GM18861 (cell line): Measurements from ENCODE around the gene USP28.
A peak's percentile ranks its signal among the peaks of the same experiment; 100 is the strongest.

Source experiments
- ATAC-seq: cut with Tn5 transposase; IDR thresholded peaks from one replicate; pipeline ENCODE4 v1.9.1; 2021; ENCODE audit not compliant: unreplicated experiment

Gene USP28

DNA sequence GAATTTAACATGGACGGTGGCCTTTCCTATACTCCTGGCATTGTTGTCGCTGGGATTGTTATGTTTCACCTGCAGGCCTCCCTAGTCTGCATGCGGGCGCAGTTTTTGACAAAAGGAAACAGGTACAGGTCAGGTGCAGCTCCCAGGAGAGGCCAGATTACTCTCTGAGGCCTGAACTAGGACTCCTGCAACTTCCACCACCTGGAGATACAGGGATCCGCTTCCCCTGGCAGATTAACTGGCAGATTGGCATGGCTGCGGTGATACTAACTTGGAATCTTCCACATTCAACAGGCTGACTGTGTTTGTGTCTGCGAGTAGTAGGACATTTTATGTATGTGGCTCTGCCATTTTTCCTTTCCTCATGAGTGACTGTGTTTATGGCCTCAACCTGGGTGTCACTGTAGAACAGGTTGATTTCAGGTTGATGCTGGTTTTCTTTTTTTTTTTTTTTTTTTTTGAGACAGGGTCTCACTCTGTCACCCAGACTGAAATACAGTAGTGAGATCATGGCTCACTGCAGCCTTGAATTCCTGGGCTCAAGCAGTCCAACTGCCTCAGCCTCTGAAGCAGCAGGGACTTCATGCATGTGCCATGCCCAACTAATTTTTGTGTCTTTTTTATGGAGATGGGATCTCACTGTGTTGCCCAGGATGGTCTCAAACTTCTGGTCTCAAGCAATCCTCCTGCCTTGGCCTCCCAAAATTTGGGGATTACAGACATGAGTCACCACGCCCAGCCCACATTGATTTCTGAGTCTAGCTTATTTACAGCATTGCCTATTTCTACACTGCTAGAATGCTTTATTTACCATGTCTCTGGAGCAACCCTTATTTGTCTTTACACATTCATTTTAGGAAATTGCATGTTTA, 1.7 kb upstream of the USP28 start:
- ATAC-seq: no peak

DNA sequence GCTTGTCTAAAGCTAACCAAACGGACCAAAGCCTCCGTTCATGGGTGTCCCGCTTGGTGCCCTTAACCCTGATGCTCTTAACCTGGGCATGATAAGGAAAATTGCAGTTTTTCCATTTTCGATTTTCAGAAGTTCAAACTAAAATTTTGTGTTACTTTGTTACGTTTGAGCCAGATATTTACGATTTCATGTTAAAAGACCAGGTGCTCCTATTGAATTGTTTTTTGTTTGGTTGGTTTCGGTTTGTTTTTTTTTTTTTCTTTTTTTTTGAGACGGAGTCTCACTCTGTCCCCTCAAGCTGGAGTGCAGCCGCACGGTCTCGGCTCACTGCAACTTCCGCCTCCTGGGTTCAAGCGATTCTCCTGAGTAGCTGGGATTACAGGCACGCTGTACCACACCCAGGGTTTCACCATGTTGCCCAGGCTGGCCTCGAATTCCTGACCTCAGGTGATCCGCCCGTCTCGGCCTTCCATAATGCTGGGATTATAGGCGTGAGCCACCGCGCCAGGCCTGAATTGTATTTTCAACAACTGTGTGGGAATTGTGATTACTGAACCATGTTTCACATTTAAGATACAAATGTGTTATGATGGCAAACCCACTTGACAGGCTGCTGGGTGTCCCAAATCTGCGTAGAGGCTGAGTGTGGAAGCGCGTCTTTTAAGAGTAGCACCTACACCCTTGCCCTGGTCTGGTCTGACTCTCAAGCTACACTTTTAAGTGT, 864 bp upstream of the USP28 start:
- ATAC-seq: no peak

DNA sequence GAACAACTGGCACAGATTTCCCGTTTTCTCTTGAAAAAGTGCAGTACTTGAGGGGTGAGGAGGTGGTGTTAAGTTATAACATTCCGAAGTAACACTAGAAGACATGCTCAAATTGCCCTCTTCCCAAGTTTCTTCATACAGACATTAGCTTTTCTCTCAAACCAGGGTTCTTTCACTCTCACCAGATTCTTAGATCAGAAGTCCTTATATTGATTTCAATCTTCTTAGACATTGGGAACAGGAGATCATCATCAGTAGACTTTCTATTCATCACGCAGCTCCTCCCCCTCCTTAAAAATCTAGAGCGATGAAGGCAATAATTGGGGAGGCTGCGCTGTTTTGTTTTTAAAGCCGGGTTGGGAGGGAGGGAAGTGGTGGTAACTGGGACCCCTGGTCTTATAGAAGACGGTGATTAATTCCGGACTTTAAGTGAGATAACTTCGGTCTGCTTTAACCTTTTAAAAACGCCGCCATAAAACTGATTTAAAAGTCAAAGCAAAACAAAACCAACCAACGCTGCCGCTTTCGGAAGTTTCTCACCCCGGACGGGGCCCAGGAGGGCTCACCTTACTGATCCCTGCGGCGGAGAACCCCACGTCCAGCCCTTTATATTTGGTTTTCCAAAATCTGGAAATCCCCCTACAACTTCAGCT, 665 bp downstream of the USP28 start:
- ATAC-seq: peak; percentile 22

DNA sequence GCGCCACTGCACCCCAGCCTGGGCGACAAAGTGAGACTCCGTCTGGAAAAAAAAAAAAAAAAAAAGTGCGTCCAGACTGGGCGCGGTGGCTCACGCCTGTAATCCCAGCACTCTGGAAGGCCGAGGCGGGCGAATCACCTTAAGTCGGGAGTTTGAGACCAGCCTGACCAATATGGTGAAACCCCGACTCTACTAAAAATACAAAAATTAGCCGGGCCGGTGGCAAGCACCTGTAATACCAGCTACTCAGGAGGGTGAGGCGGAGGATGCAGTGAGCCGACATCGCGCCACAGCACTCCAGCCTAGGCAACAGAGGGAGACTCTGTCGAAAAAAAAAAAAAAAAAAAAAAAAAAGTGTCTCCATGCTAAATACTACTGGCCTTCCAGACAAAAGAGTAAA, 1.3 kb downstream of the USP28 start:
- ATAC-seq: no peak

DNA sequence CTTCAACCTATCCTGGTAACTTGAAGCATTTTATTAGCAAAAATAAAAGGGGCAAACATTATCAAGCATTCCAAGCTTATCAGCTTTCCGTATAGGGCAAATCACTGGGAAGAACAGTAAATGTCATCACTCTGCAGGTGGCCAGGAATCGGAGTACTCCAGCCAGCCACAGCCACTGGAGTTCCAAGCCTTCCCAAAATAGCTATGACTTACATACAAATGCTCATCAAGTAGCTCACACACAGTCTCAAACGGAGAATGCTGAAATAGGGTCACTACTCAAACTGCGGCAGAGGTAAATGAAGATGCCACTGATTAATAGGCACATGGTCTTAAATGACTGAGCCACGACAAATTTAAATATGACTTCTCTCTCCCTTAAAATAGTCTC, 2.1 kb downstream of the USP28 start:
- ATAC-seq: no peak

DNA sequence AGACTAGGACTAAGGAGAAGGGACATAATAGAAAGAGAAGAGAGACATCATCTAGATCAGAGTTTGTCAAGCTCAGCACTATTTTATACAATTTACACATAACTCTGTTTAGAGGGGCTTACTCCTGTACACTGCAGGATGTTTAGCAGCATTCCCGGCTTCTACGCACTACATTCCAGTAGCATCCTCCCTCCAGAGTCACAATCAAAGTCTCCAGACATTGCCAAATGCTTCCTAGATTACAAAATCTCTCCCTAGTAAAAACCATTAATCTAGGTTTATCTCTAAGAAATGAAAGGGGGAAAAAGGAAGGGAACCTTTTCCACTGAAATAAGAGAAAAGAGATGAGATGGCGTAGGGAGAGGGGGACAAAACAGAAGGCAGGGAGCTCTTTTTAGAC, 4.0 kb downstream of the USP28 start:
- no peak for ATAC-seq

DNA sequence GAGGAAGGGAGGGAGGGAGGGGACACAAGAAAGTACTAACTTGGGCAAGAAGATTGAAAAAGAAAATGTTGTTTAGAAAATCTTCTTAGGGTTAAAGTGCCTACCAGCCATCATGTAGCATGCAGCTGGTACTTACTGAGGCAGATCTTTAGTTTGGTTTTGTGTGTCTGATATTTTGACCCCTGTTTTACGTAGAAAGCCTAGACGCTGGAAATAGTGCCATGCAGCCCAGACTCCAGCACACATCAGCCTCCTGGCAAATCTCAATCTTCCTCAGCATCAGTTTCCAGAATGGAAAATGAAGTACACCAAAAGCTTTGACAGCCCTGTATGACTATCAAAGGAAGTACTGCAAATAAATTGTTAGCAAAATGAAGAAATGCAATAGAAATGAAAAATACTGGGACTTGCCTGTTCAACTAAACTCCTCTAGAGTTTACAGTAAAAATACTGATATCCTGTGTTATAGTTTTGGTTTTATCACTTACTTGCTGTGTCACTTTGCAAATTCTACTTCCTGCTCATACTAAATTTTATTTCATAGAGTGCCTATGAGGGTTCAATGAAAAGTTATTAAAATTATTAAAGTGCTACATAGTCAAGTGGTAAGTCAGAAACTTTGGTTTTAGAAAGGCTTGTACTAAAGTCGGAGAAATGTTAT, 7.4 kb downstream of the USP28 start:
- ATAC-seq: no peak

DNA sequence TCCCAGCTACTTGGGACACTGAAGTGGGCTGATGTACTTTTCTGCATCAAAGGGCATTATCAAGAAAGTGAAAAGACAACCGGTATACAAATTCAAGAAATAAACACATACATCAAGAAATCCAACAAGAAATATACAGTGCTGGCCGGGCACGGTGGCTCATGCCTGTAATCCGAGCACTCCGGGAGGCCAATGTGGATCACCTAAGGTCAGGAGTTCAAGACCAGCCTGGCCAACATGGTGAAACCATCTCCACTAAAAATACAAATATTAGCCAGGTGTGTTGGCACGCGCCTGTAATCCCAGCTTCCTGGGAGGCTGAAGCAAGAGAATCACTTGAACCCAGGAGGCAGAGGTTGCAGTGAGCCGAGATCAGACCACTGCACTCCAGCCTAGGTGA, 9.5 kb downstream of the USP28 start:
- ATAC-seq: no peak

DNA sequence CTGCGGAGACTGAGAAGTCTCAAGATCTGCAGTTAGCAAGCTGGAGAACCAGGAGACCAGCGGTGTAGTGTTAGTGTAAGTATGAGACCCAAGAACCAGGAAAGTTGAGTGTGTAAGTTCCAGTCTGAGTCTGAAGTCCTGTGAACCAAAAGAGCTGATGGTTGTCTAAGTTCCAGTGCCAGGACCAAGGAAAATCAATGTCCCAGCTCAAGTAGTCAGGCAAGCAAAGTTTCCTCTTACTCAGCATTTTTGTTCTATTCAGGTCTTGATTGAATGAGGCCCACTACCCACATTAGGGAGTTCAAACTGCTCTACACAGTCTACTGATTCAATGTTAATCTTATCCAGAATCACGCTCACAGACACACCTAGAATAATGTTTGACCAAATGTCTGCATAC, 11.0 kb downstream of the USP28 start:
- ATAC-seq: no peak

DNA sequence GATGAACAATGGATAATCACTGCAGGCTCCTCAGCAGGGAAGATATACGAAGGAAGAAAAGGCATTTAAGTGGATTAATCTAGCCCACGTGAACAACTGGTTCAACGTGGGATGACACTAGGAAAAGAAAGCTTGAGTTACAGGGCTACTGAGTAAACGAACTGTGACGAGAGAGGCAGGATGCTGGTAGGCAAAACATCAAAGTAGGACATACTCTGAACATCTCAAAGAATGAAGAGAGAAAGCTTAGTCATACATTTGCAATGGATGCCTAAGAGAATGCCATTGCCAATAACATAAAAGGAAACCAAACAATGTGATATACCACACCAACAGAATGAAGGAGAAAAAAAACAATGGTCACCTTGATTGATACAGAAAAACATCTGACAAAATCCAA, 12.9 kb downstream of the USP28 start:
- ATAC-seq: no peak

DNA sequence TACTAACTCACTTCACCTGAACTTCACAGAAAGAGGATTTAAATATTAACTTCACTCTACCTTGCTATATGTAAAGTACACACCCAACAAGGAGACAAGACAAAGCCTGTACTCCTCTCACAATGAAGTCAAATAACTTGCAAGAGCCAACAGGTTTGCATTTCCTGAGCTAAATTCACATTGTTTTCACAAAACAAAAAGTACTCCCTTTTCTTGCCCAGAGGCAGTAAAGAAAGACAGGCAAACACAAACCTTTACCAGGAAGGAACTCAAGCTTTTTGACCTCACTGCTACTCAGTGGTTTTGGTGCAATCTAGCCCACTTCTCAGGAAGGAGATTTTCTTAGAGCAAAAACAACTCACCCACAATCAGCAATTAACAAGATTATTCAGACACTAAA, 15.7 kb downstream of the USP28 start:
- no peak for ATAC-seq

DNA sequence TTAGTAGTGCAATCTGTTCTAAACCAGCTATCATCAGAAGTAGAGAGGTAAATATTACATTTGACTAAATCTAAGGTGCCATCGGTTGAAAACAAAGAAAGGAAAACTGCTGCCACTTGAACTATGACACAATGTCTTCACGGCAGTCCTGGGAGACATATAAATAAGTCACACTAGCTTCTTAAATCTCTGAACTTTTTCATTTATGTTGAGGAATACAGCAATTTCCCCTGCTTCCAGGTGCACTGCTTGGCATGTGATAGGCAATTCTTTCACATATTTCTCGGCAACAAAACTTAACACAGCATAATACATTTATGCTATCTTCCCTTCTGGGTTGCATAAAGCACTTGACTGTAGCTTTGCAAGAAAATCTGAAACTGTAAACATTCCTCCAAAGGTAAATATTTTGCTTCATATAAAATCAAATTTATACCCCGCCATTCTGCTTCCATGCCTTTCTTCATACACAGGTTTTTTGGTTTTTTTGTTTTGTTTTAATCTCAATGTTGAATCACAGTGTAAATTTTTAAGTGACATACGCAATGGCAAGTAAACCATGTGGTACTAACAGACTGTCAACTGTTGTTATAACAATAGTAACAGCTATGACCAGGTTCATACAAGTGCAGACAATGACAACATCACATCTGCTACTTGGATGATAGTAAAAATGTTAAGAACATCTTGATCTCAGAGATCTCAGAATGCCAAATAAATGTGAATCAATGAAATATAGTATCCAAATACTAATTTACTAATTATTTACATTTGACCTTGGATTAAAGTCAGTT, 18.2 kb downstream of the USP28 start:
- no peak for ATAC-seq

DNA sequence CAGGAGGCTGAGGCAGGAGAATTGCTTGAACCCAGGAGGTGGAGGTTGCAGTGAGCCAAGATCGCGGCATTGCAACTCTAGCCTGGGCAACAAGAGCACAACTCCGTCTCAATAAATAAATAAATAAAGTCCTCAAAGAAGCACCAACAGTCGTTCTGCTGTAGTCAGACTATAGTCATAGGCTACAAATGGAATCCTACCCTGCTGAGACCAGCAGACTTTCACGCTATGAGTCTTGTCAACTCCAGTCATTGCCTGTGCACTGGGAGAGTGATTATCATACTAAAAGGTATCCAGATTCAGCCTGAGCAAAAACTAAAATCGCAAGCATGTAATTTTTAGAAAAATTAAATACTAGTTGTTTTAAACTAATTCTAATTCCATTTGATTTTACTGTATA, 19.6 kb downstream of the USP28 start:
- ATAC-seq: no peak

DNA sequence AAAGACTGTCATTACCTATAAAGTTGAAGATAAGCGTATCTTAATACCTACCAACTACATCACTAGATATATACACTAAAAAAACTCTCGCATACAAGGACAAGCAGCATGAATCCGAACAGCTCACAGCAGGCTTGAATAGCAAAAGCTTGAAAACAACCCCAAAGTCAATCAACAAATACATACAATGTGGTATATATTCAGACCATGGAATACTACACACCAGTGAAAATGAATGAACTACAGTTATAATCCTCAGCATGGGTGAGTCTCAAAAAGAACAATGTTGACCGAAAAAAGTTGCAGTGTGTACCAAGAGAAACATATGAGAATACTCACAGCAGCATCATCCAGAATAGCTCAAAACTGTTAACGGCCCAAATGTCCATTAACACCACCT, 25.2 kb downstream of the USP28 start:
- no peak for ATAC-seq

DNA sequence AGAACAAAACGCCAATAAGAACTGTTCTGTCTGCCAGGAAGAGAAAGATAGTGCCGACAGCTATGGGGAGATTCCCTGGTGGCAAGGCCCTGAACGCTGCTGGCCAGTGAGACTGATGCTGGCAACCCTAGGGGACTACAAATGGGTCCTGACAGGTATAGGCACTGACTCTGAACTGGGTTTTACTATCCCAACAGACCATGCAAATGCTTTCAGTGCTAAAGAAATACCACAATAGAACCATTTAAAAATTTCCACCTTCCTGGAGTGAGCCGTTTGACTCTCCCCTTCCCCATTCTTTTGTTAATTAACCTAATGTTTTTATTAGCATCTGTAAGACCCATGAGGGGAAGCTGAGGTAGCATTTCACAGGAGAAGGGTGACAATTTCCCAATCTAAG, 25.7 kb downstream of the USP28 start:
- ATAC-seq: no peak

DNA sequence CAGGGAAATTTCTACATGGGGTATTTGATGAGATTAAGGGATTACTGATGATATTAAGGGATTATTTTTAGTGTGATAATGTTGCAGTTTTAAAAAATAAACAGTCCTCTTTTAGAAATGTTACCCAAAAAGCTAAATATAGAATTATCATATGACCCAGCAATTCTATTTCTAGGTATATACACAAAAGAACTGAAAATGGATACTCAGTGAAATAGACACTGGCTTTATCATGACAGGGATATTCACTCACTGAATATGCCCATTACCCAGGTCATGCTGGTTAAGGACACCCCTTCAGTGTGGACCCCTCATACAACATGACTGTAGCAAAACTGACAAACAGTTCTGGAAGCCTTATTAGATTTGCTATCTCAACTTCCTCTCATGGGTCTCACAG, 27.8 kb downstream of the USP28 start:
- no peak for ATAC-seq

DNA sequence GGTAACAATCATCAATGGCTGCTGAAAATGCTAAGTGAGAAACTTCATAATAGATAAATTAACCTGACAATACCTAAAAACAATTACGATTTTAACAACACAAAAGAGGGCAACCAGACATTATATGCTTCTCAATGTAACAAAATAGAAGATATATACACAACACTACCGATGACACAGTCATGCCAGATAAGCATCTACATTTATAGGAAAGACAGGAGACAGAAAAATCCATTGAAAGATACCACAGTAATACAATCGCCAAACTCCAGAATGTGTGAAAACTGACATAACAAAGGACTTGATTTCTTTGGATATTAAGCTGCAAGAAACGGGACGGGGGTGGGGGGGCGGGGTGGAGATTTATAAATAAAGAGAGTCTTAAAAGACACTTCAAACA, 28.3 kb downstream of the USP28 start:
- ATAC-seq: no peak

DNA sequence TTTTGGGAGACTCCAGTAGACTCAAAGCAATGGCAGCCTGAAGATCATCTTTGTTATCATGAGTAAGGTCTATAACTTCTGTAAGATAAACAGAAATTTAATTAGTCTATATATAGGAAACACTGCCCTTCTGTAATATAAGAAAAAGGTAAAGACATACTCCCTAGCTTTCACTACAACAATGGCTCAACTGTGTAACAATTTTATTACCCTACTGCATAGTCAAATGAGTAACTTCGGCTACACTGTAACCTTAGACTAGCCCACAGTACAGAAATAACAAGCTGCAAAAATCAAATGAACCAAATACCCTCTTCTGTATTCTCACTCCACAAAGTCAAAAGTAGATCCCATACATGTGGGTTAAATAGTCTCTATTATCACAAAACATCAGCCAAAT, 33.7 kb downstream of the USP28 start:
- ATAC-seq: no peak

DNA sequence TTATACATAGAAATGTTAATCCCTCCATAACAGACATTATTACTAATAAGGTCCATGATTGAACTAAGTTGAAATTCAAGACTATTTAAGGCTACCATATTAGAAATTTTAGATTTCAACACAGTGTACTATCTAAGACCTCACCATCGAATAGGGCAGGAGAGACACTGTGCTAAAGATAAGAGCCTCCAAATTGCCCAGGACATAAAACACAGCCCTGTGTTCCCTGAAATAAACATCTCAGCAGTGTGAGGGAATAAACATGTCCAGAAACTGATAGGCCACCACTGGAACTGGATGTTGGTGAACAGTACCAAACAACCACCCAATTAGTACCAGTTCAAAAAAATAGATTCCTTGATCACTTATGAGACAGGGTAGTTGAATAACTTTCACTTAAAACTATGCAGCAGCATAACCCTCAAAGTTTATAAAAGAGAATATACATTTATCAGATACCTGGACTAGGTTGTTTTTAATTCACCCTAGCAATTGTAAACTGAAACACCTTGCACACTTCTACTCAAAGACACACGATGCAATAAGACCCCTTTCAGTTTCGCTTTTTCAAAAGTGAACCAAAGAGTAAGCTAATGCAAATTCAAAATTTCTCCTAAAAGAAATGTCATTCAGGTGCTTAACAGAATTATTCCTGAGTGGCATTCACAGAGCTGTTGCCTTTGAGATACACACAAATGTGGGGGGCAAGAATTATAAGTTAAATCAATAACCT, 34.3 kb downstream of the USP28 start:
- ATAC-seq: no peak

DNA sequence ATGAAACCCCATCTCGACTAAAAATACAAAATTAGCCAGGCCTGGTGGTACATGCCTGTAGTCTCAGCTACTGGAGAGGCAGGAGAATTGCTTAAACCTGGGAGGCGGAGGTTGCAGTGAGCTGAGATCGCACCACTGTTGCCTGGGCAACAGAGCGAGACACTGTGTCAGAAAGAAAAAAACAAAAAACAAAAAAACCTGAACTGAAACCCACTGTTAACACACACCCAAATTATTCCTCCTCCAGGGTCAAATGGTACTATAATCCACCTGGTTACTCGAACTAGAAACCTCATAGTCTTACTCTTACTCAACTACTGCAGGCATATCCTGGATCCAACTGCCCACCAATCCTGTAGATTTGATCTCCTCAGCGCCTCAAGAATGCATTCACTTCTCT, 35.5 kb downstream of the USP28 start:
- peak; percentile 82 for ATAC-seq
